GM13976 (cell line): ENCODE measurements around the gene SLC7A6OS.

Source experiments
- DNase-seq: peaks from one replicate; pipeline ENCODE4 v3.0.0; 2012; ENCODE audit warnings: low spot score
- in situ Hi-C: fragments of 300-500 bp; cut with MboI; formaldehyde crosslinking; loops from one replicate; pipeline ENCODE4 v1.12.0; 2022; ENCODE audit warnings: low sequenced_read_pairs, mixed read lengths, inconsistent platforms; ENCODE audit not compliant: unreplicated experiment
- TF ChIP-seq, protein P1 (sequence below): IDR thresholded peaks from 2 replicates; pipeline ENCODE4 v1.5.1; 2012; ENCODE audit warnings: borderline replicate concordance, mild to moderate bottlenecking; ENCODE audit not compliant: insufficient read depth; ENCODE audit errors: extremely low read depth, missing control alignments, control extremely low read depth

SLC7A6OS gene

GRCh38 chr16:68350813-68351350, 40.1 kb upstream of the SLC7A6OS start:
- TF ChIP-seq, protein P1, sequence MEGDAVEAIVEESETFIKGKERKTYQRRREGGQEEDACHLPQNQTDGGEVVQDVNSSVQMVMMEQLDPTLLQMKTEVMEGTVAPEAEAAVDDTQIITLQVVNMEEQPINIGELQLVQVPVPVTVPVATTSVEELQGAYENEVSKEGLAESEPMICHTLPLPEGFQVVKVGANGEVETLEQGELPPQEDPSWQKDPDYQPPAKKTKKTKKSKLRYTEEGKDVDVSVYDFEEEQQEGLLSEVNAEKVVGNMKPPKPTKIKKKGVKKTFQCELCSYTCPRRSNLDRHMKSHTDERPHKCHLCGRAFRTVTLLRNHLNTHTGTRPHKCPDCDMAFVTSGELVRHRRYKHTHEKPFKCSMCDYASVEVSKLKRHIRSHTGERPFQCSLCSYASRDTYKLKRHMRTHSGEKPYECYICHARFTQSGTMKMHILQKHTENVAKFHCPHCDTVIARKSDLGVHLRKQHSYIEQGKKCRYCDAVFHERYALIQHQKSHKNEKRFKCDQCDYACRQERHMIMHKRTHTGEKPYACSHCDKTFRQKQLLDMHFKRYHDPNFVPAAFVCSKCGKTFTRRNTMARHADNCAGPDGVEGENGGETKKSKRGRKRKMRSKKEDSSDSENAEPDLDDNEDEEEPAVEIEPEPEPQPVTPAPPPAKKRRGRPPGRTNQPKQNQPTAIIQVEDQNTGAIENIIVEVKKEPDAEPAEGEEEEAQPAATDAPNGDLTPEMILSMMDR: no peak
- in situ Hi-C loops: no loop called here
- no peak for DNase-seq

DNA sequence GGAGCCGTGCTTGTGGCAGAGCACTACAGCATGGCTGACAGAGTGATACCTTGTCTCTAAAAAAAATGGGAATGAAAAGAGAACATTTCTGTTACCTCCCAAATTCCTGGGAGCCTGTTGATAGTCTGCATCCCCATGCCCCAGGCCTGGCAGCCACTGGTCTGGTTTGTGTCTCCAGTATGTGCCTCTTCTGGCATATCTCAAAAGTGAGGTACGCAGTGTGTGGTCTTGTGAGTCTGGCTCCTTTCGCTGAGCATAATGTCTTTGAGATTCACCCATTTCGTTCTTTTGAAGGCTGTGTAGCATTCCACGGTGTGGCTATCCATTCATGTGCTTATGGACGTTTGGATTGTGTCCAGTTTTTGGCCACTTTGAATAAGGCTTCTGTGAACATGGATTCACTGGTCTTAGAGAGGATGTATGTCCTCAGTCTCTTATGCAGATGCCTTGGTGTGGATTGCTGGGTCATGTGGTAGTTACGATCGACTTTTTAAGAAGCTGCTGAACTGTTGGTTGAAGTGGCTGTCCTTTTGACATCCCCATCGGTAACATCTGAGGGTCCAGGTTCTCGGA, 39.2 kb upstream of the SLC7A6OS start:
- no peak for DNase-seq
- TF ChIP-seq, protein P1: no peak
- in situ Hi-C loops: no loop called here

- DNase-seq: no peak
- TF ChIP-seq, protein P1: no peak
- in situ Hi-C loops: no loop called here
Measured at GRCh38 chr16:68348639-68349445, 38.1 kb upstream of the SLC7A6OS start.

- TF ChIP-seq, protein P1: no peak
- in situ Hi-C loops: no loop called here
- no peak for DNase-seq
Measured at GRCh38 chr16:68347605-68348004, 36.9 kb upstream of the SLC7A6OS start.

DNA sequence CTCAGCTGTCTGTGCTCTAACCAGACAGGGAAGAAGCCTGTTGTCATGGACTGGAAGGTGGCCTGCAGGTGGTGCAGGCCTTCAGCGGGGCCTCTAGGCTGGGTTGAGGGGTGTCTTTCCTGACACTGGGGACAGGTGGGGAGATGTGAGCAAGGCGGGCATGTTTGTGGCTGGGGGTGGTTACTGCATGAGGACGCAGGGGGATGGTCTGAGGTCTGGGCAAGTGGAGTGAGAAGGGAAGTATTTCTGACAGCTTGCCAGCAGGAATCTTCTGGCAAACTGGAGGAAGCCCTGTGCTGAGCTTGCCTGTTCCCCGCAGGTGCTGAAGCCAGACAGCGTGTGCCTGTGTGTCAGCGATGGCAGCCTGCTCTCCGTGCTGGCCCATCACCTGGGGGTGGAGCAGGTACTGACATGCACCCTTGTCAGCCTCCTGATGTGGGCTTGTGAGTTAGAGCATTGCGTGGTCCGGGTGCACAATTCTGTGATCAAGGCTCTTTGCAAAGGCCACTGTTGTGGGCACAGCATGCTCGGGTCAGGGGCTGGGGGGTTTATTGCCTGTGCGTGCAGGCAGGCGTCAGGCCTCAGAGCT, 36.2 kb upstream of the SLC7A6OS start:
- no peak for DNase-seq
- in situ Hi-C loops: no loop called here
- TF ChIP-seq, protein P1: no peak

DNA sequence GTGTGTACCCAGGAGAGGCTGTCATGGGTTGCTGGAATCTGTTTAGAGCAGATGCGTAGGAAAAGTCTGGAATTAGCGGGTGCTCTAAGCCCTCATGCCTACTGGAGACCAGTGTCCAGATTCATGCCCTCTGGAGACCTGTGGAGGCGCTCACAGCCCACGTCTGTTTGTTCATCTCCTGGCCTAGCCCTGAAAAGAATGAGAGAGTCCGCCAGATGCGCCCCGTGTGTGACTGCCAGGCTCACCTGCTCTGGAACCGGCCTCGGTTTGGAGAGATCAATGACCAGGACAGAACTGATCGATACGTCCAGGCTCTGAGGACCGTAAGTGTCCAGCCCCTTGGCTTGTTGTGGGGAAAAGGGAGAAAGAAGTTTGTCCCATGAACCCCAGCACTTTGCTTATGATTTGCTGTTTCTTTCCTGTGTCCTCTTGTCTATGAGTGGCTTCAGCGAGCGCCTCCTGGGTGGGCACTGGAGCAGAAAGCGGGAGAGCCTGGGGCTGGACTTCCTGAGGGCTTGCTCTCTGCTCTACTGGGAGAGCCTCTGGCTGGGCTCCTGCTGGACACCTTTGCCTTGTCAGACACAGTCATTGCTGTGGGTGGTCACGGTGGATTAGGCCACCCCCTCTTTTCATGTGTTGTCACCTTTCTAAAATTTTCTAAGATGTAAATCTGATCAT, 35.4 kb upstream of the SLC7A6OS start:
- TF ChIP-seq, protein P1: no peak
- in situ Hi-C loops: no loop called here

More for the DNA sequence above, 35.4 kb upstream of the SLC7A6OS start:
- DNase-seq: no peak
